SW 1271 (cell line): Measurements from ENCODE around the gene PGAM5.

Experiments used
- DNase-seq, 2 experiments: peaks; one replicate each; lab custom pipeline; 2025; lab: John Stamatoyannopoulos, UW

Gene PGAM5

GRCh38 chr12:132710405-132711079 lies at the start of gene PGAM5:
Gene PGAM5 (plus strand): TSS chr12:132710842. CDS start chr12:132710877, 35 bp downstream.
- peak; percentile 45 to 73 for DNase-seq

DNA sequence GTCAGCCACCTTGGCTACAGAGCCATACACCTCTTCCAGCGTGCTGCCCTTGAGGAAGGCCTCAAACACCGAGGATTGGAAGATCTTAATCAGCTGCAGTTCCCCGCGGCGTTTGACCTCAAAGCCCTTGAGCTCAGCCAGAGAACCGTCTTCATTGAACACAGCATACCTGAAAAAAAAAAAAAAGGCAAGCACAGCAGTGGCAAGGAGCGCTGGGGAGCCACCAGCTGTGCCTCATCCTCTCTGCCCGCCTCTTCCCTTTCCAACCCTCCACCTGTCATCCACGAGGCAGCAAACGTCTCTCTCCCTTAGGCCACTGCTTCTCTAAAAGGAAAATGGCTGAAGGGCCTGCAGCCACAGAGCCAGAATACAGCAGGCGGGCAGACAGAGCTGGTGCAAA lies 49.6 kb upstream of the PGAM5 start:
- no peak for DNase-seq

GRCh38 chr12:132661972-132662371 lies 48.7 kb upstream of the PGAM5 start:
- DNase-seq = no peak

- DNase-seq = no peak
Measured at GRCh38 chr12:132662901-132663755, 47.5 kb upstream of the PGAM5 start.

- no peak for DNase-seq
Measured at GRCh38 chr12:132664206-132665148, 46.2 kb upstream of the PGAM5 start.

DNA sequence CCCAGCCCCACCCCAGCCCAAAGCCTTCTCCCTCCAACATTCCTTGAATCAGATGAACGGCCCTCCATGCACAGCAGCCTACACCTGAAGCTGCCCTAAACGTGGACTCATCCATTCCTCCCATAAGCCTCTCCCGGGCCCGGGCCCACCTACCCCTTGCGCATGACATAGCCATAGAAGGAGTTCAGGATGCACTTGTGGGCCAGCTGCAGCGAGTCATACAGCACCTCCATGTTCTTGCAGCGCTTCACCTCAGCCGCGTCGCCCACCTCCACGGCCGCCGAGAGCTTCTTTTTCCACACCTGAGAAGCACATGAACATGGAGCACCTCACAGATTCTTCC lies 45.5 kb upstream of the PGAM5 start:
- DNase-seq = no peak

- DNase-seq = no peak
Measured at GRCh38 chr12:132665794-132666193, 44.8 kb upstream of the PGAM5 start.

DNA sequence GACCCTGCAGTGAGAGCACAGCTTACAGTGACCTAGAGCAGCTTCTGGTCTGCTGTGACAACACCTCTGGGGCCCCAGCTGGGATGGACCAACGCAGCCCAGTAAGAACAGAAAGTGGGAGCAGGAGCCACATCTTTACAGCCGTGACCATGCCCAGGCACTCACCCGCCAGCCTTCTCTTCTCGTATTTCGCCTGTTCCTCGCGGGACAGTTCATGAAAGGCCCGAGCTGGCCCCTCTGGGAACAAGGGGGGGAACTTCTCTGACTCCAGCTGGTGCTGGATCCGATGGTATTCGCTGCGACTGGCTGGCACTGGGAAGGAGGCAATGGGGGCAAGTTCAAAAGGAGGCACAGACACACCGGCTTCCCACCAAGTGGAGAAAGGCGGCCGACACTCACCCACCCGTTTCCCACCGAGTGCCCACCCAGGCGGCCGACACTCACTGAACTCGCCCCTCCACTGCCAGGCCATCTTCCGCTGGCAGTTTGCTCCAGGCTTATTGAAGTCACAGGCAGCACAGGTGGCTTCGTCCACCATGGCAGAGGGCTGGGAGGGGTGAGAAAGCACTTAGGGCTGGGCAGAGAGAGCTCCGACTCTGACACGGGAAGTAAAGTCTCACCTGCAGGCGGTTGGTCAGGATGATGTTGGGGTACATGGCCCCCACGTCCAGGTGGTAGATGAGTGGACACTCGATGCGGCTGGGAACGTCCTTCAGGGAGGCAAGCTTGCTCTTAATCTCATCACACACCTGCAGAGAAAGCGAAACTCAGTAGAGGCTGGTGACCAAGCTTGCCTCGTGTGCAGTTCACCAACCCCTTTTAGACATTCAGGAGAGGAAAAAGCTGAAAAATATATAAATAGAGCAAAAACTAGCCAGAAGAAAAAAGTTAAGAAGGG lies 42.2 kb upstream of the PGAM5 start:
- DNase-seq = no peak

- no peak for DNase-seq
Measured at GRCh38 chr12:132669166-132669879, 41.3 kb upstream of the PGAM5 start.

DNA sequence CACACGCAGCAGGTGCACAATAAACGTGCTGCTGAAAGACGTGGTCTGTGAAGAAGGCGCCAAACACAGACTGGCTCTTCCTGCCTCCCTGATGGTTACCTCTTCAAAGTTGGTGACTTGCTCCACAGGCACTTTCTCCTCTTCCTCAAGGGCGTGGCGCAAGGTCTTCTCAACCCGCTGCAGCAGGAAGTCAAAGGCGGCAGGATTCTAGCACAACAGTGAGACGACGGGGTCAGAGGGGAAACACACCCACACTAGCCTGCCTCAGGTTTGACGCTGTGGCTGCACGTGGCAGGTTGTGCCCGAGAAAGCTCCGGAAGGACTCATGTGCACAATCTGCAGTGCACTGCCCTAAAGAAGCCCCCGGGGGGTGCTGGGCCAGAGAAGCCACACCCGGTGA lies 38.5 kb upstream of the PGAM5 start:
- DNase-seq = no peak

GRCh38 chr12:132672678-132673077 lies 38.0 kb upstream of the PGAM5 start:
- DNase-seq = no peak

DNA sequence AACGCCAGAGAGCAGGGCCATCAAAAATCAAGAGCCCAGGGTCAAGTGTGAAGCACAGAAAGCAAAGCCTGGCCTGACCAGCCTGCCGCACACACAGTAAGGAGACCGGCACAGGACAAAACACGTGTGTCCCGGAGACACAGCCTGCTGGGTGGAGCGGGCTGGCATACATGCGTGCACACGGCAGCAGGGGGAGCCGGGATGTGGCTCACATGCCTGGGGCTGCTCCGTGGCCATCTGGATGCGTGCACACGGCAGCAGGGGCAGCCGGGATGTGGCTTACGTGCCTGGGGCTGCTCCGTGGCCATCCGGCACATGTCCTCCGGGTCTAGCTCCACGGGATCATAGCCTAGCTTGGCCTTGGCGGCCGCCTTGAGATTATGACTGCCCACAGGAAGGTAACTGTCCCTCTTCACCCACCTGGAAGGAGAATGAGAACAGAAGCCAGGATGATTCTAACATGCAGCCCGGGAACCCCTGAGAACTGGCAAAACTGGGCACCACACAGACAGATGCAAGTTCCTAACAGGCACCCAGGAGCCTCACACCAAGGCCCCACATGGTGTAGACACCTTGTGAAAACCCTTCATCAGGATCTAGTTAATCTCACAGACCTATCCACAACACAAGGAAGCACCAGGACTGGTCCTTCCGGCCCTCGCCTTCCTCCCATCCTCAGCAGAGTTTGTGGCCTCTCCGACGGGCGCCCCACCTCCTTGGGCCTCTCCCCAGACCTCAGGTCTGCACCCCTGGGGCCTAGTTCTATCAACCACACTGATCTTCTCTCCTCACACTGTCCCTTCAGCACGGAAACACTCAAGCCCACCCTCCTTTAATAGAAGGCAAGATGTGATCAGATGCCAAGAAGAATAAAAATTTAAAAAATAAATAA lies 37.1 kb upstream of the PGAM5 start:
- DNase-seq = no peak

GRCh38 chr12:132674561-132674960 lies 36.1 kb upstream of the PGAM5 start:
- no peak for DNase-seq

- no peak for DNase-seq
Measured at GRCh38 chr12:132675757-132676432, 34.7 kb upstream of the PGAM5 start.

GRCh38 chr12:132677492-132677891 lies 33.1 kb upstream of the PGAM5 start:
- DNase-seq = no peak

GRCh38 chr12:132685400-132685799 lies 25.2 kb upstream of the PGAM5 start:
- no peak for DNase-seq

GRCh38 chr12:132686825-132687210 lies 23.8 kb upstream of the PGAM5 start:
- DNase-seq = no peak

GRCh38 chr12:132687211-132688164 lies 23.2 kb upstream of the PGAM5 start, which contains the start of the genes POLE and PXMP2:
Gene POLE (minus strand): TSS chr12:132687342. CDS start chr12:132687315, 27 bp downstream.
Gene PXMP2 (plus strand): TSS chr12:132687587. CDS start chr12:132687671, 84 bp downstream.
- DNase-seq = peak; percentile 61 to 89
